MM.1S (cell line): ENCODE data around the gene FBLN7.

Experiments
- CTCF ChIP-seq: fragments of 300-600 bp; sonication (generic); IDR thresholded peaks from 2 replicates; pipeline ENCODE4 v1.5.1; 2016; ENCODE audit warnings: antibody characterized with exemption, low read length, mixed read lengths
- EZH2phosphoT487 ChIP-seq: fragments of 300-600 bp; sonication (generic); IDR thresholded peaks from 2 replicates; pipeline ENCODE4 v1.6.1; 2018; ENCODE audit warnings: antibody characterized with exemption, low read length

- TF ChIP-seq CTCF = no peak
- TF ChIP-seq EZH2phosphoT487 = no peak
These were observed 4.1 kb upstream of the FBLN7 start for GRCh38 chr2:112134120-112134519.
